Ovary (tissue), 9 donors: ENCODE data around the gene RRP15. TPM values are rescaled to one million over a fixed set of nuclear protein-coding genes. Genes with fewer than 3 reads are reported as not detected.

Source experiments
- DNase-seq, 5 donors: peaks; one replicate each; pipeline ENCODE4 v3.0.0-alpha.2; 2019 to 2020
- H3K27ac ChIP-seq, 2 donors: fragments of 200-600 bp; one replicate each; pipeline versions ENCODE4 v1.5.1 to v1.8.0; 2019 to 2022
- H3K27me3 ChIP-seq: fragments of 200-600 bp; one replicate; pipeline ENCODE4 v1.8.0; 2022
- H3K36me3 ChIP-seq: fragments of 200-600 bp; sonication (generic); one replicate; pipeline ENCODE4 v1.5.1; 2019
- H3K4me1 ChIP-seq: one replicate; pipeline ENCODE4 v1.8.1; 2013; ENCODE audit warnings: mild to moderate bottlenecking, moderate library complexity; ENCODE audit not compliant: insufficient read depth
- H3K4me3 ChIP-seq: fragments of 200-600 bp; sonication (generic); one replicate; pipeline ENCODE4 v1.5.1; 2017
- H3K9me3 ChIP-seq, 2 donors: fragments of 200-600 bp in 1 of 2; sonication (generic) in 1 of 2; one replicate each; pipeline versions ENCODE4 v1.5.1 to v1.8.1; 2013 to 2019; ENCODE audit warnings: mild to moderate bottlenecking in 1 of 2, moderate library complexity in 1 of 2
- EP300 ChIP-seq: sonication (generic); formaldehyde crosslinking; IDR thresholded peaks from one replicate; pipeline ENCODE4 v1.6.1; 2017; ENCODE audit warnings: antibody characterized with exemption
- POLR2A ChIP-seq: fragments of 450-650 bp; IDR thresholded peaks from one replicate; pipeline ENCODE4 v1.6.1; 2017; ENCODE audit warnings: antibody characterized with exemption, mild to moderate bottlenecking, moderate library complexity
- WGBS, 3 donors: extraction: QIAGEN DNeasy Blood & Tissue Kit in 1 of 3; methylation state at CpG; one replicate each; pipeline versions ENCODE4 v1.1.5 to v1.1.7; 2013 to 2017; 5-methylcytosine and 5-hydroxymethylcytosine counted together
- intact Hi-C, 4 donors: fragments of 100-400 bp; cut with DNase I; formaldehyde crosslinking; loops; one replicate each; pipeline versions ENCODE4 v1.11.0 to v1.15.1; 2022 to 2023
- polyA plus RNA-seq, 2 donors: library from polyadenylated mRNA; stranded (reverse); fragments of 200-250 nt in 1 of 2; fragments of 350-450 nt in 1 of 2; fragmentation: Illumina TruSeq in 1 of 2; extraction: RNeasy Lipid Tissue Mini Kit (QIAGEN cat#74804) in 1 of 2; gene quantifications; one replicate each; pipeline ENCODE4 v1.2.3, GENCODE V29; 2013 to 2014
- total RNA-seq, 7 donors: library from RNA; depleted of rRNA in 2 of 7; stranded (reverse); fragments of >200 nt in 2 of 7; fragmentation: NEBNext Ultra II Directional in 3 of 7; extraction: Animal tissue kit (Norgen Biotek cat#: 25700) in 3 of 7; gene quantifications; one replicate each; pipeline versions ENCODE4 v1.1.0 to v1.2.4, GENCODE V29; 2016 to 2023
- TF ChIP-seq, protein P1 (sequence below), 3 donors: fragments of 450-650 bp in 2 of 3; fragments of 200-600 bp in 1 of 3; IDR thresholded peaks; one replicate each; pipeline versions ENCODE4 v1.5.1 to v1.8.0; 2016 to 2022; ENCODE audit warnings: antibody characterized with exemption in 3 of 3, mild to moderate bottlenecking in 1 of 3
- donor health status: DM: no; HTN: no; CAD: no; lungs with moderate emphysema.
- donor health status: DM: no; HTN: no; CAD: no.
- donor health status: Bipolar disorder and iron deficiency.
- donor health status: DM: yes; HTN: yes; CAD: no.
- donor health status: DM: no; HTN: no; CAD: no.
- donor health status: DM: yes; HTN: yes; CAD: no.

Gene RRP15
- total and polyA plus RNA-seq, 9 donors, result 2.3 to 27.9 (median 17.7) TPM

- intact Hi-C loops, result no loop called here
- 28 to 33% (median 31%) methylated on average over 7 of the region's 7 CpGs for WGBS, 3 donors
- no peaks in the 10 kb centered on the region for H3K9me3 ChIP-seq
- no peak overlapping the region for H3K27ac ChIP-seq
- DNase-seq, result no peak
- H3K4me3 ChIP-seq, result no peak overlapping the region
- no peaks in the 10 kb centered on the region for H3K36me3 ChIP-seq
- H3K4me1 ChIP-seq, result peaks cover 18% of the 10 kb centered on the region
- no peak for TF ChIP-seq EP300
- TF ChIP-seq, protein P1, sequence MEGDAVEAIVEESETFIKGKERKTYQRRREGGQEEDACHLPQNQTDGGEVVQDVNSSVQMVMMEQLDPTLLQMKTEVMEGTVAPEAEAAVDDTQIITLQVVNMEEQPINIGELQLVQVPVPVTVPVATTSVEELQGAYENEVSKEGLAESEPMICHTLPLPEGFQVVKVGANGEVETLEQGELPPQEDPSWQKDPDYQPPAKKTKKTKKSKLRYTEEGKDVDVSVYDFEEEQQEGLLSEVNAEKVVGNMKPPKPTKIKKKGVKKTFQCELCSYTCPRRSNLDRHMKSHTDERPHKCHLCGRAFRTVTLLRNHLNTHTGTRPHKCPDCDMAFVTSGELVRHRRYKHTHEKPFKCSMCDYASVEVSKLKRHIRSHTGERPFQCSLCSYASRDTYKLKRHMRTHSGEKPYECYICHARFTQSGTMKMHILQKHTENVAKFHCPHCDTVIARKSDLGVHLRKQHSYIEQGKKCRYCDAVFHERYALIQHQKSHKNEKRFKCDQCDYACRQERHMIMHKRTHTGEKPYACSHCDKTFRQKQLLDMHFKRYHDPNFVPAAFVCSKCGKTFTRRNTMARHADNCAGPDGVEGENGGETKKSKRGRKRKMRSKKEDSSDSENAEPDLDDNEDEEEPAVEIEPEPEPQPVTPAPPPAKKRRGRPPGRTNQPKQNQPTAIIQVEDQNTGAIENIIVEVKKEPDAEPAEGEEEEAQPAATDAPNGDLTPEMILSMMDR (IDR thresholded peaks at IDR 0.05), result no peak
- TF ChIP-seq POLR2A, result no peak
- H3K27me3 ChIP-seq, result no peaks in the 10 kb centered on the region
These were observed 89.6 kb downstream of the RRP15 start for GRCh38 chr1:218374401-218375353.

GRCh38 chr1:218376722-218377121, 91.6 kb downstream of the RRP15 start:
- TF ChIP-seq, protein P1 (IDR thresholded peaks at IDR 0.05), result no peak
- TF ChIP-seq EP300 (no peak), POLR2A (no peak)
- no peaks in the 10 kb centered on the region for H3K27me3 ChIP-seq
- peaks cover 14% of the 10 kb centered on the region for H3K4me1 ChIP-seq
- DNase-seq, result no peak
- intact Hi-C loops, result no loop called here
- no peak overlapping the region for H3K4me3 ChIP-seq
- no peaks in the 10 kb centered on the region for H3K9me3 ChIP-seq
- H3K27ac ChIP-seq, result no peak overlapping the region
- 62 to 68% (median 64%) methylated on average over 2 of the region's 2 CpGs for WGBS, 3 donors
- no peaks in the 10 kb centered on the region for H3K36me3 ChIP-seq

DNA sequence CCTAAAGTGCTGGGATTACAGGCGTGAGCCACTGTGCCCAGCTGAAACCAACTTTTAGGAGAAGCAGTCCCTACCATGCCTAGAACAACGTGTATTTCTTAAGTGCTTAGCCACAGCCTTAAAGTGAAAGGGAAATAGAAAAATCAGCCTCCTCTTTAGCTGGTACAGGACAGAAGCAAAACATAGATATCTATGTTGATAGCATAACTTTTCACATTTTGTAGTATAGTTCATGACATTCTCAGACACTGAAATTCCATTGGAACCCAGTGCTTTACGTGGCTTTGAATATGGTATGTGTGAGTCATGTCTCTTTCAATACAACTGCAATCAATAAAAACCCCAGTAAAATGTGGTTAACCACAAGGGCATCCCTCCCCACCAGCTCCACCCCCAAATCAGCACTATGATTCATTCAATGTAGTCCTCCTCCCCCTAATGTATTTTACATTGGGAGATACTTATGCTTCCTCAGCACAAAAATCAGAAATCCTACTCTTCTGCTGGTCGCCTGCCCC, 92.1 kb downstream of the RRP15 start:
- peaks cover 12% of the 10 kb centered on the region for H3K4me1 ChIP-seq
- no peaks in the 10 kb centered on the region for H3K9me3 ChIP-seq
- TF ChIP-seq EP300 (no peak), POLR2A (no peak)
- TF ChIP-seq, protein P1 (IDR thresholded peaks at IDR 0.05), result no peak
- no peak overlapping the region for H3K4me3 ChIP-seq
- WGBS, 3 donors, result 54 to 62% (median 61%) methylated on average over 4 of the region's 4 CpGs
- intact Hi-C loops, result no loop called here
- no peaks in the 10 kb centered on the region for H3K36me3 ChIP-seq
- DNase-seq, result no peak
- no peaks in the 10 kb centered on the region for H3K27me3 ChIP-seq
- H3K27ac ChIP-seq, result no peak overlapping the region

- intact Hi-C loops, result no loop called here
- DNase-seq, result no peak
- no peaks in the 10 kb centered on the region for H3K36me3 ChIP-seq
- 69% methylated on average over 7 of the region's 7 CpGs for WGBS, 3 donors
- H3K4me3 ChIP-seq, result no peak overlapping the region
- H3K27ac ChIP-seq, result no peak overlapping the region
- no peaks in the 10 kb centered on the region for H3K27me3 ChIP-seq
- H3K4me1 ChIP-seq, result peaks cover 3% of the 10 kb centered on the region
- H3K9me3 ChIP-seq, result no peaks in the 10 kb centered on the region
- no peak for TF ChIP-seq POLR2A
- no peak for TF ChIP-seq EP300
- TF ChIP-seq, protein P1 (IDR thresholded peaks at IDR 0.05), result no peak
These were observed 95.3 kb downstream of the RRP15 start for GRCh38 chr1:218380125-218380977.
